IPS-NIHi11 (cell line): Measurements from ENCODE around the gene EXOC1L.

Experiments used
- DNase-seq: peaks from one replicate; pipeline ENCODE4 v3.0.0; 2012; ENCODE audit warnings: mixed read lengths, low spot score

The EXOC1L gene

GRCh38 chr4:55819634-55820033, at the start of gene EXOC1L:
EXOC1L (plus strand) TSS chr4:55819790; CDS start chr4:55820027, 237 bp downstream.
- peak; percentile 76 for DNase-seq

DNA sequence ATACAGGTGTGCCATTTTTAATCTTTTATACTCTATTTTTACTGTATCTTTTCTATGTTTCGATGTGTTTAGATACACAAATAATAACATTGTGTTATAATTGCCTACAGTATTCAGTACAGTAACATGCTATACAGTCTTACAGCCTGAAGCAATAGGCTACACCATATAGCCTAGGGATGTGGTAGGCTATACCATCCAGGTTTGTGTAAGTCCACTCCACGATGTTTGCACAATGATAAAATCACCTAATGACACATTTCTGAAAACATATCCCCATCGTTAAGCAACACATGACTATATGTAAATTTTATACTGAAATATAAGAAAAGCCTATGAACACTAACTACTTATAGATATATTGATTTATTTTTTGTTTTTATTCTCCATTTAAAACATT, 48.9 kb upstream of the EXOC1L start:
- DNase-seq: no peak

GRCh38 chr4:55781341-55781740, 38.2 kb upstream of the EXOC1L start:
- DNase-seq: no peak

GRCh38 chr4:55781812-55782211, 37.8 kb upstream of the EXOC1L start:
- DNase-seq: no peak

- DNase-seq: no peak
These were observed 36.0 kb upstream of the EXOC1L start for GRCh38 chr4:55783584-55783983.

GRCh38 chr4:55784747-55785146, 34.8 kb upstream of the EXOC1L start:
- DNase-seq: no peak

DNA sequence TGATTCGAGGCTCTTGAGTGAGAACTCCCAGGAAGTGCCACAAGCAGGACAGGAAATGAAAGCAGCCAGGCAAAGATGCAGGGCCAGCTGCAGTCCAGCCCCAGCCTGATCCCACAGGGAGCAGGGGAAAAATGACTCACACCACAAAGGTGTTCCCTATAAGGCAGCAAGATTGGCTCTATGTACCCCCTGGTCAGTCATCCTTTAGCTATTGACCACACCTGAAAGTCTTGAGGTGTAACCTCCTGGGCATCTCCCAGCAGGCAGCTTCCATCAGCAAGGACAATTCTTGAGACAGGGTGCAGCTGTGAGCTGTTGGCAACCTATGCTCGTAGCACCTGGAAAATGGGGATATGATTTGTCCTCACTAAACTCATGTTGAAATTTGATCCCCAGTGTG, 27.9 kb upstream of the EXOC1L start:
- no peak for DNase-seq

DNA sequence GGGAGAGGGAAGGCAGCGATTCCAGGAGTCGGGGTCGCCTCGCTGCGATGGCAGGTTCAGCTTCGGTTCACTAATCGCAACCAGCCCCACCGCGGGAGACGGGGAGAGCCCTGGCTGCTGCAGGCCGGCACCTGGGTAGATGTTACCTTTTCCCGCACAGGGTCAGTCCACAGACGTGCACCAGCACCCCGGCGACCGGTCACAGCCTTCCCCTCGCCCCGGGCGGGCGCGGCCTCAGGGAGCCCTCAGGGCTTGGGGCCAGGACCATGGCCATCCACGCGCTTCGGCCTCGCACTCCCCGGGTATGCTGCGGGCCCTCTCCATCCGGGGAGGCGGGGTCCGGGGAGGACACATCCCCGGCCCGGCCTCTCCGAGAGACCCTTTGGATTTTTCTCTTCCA, 26.1 kb upstream of the EXOC1L start:
- DNase-seq: no peak

- no peak for DNase-seq
These were observed 25.5 kb upstream of the EXOC1L start for GRCh38 chr4:55794053-55794452.

DNA sequence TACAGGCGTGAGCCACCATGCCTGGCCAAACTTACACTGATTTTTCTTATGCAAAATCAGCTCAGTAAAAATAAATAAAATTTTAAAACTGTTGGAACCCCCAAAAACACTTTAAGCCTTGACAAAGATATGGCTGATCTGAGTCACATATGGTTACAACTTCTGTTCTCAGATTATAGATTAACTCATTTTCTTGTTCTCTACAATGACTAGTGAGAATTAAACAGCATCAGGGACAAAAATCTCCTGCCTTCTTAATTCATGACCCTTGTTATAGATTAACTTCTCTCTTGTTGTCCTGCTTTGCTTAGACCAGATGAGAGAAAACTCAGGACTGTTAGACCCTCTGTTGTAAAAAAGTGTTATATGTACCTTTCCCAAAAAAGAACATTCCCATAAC, 24.2 kb upstream of the EXOC1L start:
- no peak for DNase-seq

DNA sequence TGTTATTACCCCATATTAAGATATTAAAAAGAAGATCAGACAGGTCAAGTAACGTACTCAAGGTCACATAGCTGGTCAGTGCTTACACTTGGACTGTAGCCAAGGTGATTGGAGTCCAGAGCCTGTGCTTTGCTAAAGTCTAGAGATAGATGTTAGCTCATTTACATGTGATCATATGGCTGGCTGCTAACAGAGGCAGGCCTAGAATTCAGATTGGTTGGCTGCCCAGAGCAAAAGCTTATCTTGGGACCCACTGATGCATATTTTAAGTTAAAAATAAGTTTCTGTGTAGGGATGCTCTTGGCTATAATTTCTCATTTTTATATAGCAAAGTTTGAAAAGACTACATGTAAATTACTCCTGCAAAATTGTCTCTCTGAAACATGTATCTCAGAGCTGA, 18.1 kb upstream of the EXOC1L start:
- no peak for DNase-seq

GRCh38 chr4:55807556-55807955, 12.0 kb upstream of the EXOC1L start:
- DNase-seq: no peak

DNA sequence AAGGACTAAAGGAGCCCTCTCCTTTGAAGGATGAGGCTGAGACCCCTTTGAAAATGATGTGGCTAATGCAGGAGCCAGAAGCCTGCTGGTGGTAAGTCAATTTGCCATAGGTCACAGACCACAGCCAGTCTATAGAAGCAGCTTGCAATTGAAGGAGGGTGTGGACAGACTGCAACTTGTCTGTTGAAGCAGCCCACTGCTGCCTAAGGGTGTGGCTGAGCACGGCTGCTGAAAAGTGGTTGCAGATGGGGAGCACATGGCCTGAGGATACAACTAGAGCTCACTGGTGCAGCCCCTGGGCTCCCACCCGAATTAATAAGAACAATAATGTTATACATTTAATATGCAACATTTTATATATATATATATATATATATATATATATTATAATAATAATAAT, 11.4 kb upstream of the EXOC1L start:
- DNase-seq: no peak

DNA sequence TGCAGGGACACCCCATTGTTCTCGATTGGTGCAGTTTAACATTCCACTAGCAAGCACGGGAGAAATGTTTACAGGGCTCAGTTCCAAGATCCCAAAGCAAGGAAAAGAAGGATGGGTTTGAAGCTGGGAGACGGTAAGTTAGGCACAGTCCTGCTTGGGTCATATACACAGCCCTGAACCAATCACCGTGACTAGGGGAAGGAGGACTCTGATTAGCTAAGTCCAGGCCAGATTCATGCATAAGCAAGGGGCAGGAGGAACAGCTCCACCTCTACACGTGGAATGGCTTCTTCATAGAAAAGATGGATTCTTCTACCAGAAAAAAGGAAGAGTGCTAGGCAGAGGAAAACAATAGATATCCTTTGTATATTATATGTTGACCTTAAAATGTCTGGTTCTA, 11.0 kb upstream of the EXOC1L start:
- no peak for DNase-seq

- no peak for DNase-seq
These were observed 1.9 kb upstream of the EXOC1L start for GRCh38 chr4:55817691-55818090.

- DNase-seq: no peak
These were observed 689 bp downstream of the EXOC1L start for GRCh38 chr4:55820279-55820678.

- DNase-seq: no peak
These were observed 2.7 kb downstream of the EXOC1L start for GRCh38 chr4:55822329-55822728.

DNA sequence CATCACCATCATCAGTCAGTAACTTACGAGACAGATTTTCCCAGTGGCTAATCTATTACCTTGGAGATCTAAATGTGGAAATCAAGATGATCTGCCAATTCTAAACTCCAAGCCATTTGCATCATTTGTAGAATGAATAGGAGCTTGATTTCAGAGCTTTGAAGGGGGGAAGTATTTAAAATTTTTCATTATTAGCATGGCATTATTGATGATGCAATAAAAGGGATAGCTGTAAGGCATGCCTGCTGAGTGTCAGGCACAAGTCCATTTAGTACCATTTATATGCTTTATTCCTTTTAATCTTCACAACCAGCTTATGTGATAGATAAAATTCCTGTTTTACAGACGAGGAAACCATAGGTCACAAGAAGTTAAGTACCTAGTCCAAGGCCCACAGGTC, 5.3 kb downstream of the EXOC1L start:
- DNase-seq: no peak

DNA sequence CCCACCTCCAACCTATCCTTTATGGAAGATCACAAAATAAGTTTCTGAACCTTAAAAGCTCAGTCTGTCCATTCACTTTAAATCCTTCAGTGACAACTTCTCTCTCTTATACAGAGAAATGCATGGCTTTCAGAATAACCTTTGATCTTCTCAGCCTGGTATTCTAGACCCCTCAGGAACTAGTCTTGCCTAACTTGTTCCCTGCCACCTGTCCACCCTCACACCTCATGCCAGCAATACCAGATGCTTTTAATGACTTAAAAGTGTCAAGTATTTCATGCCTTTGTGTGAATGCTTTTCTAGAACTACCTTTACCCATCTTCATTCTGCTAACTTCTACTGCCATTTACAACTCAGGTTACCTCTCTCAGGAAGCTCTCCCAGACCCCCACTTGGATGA, 7.4 kb downstream of the EXOC1L start:
- DNase-seq: no peak

DNA sequence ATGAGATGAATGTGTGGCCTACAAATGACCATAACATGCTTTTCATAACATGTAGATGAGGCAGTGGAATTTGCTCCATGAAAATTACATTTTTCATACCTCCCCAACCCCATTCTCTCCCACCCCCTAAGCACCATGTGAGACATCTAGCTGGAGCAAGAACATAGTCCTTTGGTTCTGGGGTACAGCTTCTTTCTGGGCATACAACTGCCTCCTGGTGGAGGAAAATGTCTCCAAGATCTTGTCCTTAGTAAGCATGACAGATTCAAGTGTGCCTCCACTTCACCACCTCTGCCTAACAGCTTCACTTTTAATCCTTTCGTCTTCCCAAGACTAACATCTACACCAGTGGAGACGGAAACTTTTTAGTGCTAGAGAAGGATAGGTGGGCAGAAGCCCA, 8.0 kb downstream of the EXOC1L start:
- DNase-seq: no peak

- DNase-seq: no peak
These were observed 10.5 kb downstream of the EXOC1L start for GRCh38 chr4:55830048-55830447.

- DNase-seq: no peak
These were observed 11.1 kb downstream of the EXOC1L start for GRCh38 chr4:55830716-55831115.

DNA sequence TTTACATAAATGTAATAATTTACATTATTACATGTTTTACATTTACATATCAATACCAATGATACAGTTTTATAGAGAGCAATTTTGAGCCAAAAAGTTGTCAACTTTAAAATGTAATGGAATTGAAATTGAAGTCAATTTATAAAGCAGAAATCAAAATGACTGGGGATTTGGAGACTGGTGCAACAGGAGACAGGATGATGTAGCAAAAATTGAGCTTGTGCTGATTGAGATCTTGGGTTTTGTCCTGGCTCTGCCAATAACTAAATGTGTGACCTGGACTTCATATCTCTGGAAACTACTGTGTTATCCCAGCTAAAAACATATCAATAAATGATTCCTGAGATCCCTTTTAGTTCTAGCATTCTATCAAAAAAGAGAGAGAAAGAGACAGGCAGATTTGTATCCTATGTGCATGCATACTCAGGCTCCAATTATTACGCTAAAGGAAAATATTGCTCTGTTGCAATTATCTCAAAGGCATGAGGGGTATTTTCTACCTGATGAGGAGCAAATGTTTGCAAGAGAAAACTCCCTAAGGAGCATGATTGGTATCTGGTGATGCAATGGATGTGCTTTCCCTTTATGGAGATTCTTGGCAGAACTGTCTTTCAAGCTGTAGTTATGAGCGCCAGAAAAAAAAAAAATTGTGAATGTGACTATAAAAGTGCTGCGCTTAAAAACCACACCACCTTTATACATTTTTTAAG, 14.7 kb downstream of the EXOC1L start:
- no peak for DNase-seq

DNA sequence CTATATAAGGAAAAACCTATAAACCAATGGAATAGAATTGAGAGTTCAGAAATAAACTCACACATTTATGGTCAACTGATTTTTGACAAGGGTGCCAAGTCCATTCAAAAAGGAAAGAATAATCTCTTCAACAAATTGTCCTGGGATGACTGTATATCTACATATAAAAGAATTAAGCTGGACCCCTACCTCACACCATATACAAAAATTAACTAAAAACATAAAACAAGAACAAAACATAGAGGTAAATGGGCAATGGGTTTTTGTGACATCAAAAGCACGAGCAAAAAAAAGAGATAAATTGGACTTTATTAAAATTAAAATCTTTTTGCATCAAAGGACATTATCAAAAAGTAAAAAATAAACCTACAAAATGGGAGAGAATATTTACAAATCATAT, 18.3 kb downstream of the EXOC1L start:
- no peak for DNase-seq

GRCh38 chr4:55838356-55838755, 18.8 kb downstream of the EXOC1L start:
- DNase-seq: no peak
